ENCODE data around the gene MED26. TPM values are rescaled to one million over a fixed set of nuclear protein-coding genes. Genes with fewer than 3 reads are reported as not detected.

Gene MED26
- total RNA-seq, 1 donor from 2014 or later: 11.3 TPM

- no peak overlapping the region for H3K4me3 ChIP-seq
- TF ChIP-seq CTCF (IDR thresholded peaks at IDR 0.05) (no peak), POLR2AphosphoS5 (IDR thresholded peaks at IDR 0.05; ENCODE audit: insufficient read depth in 1 of 2, low read depth in 1 of 2) (no peak), POLR2A (IDR thresholded peaks at IDR 0.05) (no peak)
- H3K27ac ChIP-seq: no peak overlapping the region
- H3K4me1 ChIP-seq: peaks cover 56% of the 10 kb centered on the region
- DNase-seq (ENCODE audit: extremely low spot score in 2 of 2): no peak
- no peaks in the 10 kb centered on the region for H3K9me3 ChIP-seq
- no peaks in the 10 kb centered on the region for H3K27me3 ChIP-seq
- intact Hi-C loops (cut with DNase I): no loop called here
- H3K36me3 ChIP-seq: no peaks in the 10 kb centered on the region
Measured at GRCh38 chr19:16623576-16623975, 4.4 kb downstream of the MED26 start.

GRCh38 chr19:16623066-16623465 lies 4.9 kb downstream of the MED26 start:
- TF ChIP-seq POLR2AphosphoS5 (IDR thresholded peaks at IDR 0.05; ENCODE audit: insufficient read depth in 1 of 2, low read depth in 1 of 2) (no peak), CTCF (IDR thresholded peaks at IDR 0.05) (no peak), POLR2A (IDR thresholded peaks at IDR 0.05) (no peak)
- intact Hi-C loops (cut with DNase I): no loop called here
- Histone ChIP-seq H3K27me3 (no peaks in the 10 kb centered on the region), H3K9me3 (no peaks in the 10 kb centered on the region), H3K4me1 (peaks cover 56% of the 10 kb centered on the region), H3K36me3 (no peaks in the 10 kb centered on the region), H3K4me3 (no peak overlapping the region), H3K27ac (no peak overlapping the region)
- DNase-seq (ENCODE audit: extremely low spot score in 2 of 2): no peak

- H3K9me3 ChIP-seq: no peaks in the 10 kb centered on the region
- TF ChIP-seq POLR2AphosphoS5 (IDR thresholded peaks at IDR 0.05; ENCODE audit: insufficient read depth in 1 of 2, low read depth in 1 of 2) (no peak), POLR2A (IDR thresholded peaks at IDR 0.05) (no peak), CTCF (IDR thresholded peaks at IDR 0.05) (no peak)
- H3K36me3 ChIP-seq: no peaks in the 10 kb centered on the region
- DNase-seq (ENCODE audit: extremely low spot score in 2 of 2): no peak
- intact Hi-C loops (cut with DNase I): no loop called here
- H3K27me3 ChIP-seq: no peaks in the 10 kb centered on the region
- H3K4me1 ChIP-seq: peaks cover 57% of the 10 kb centered on the region
- H3K27ac ChIP-seq: no peak overlapping the region
- H3K4me3 ChIP-seq: no peak overlapping the region
Measured at GRCh38 chr19:16621165-16621800, 6.7 kb downstream of the MED26 start.

GRCh38 chr19:16620584-16620983 lies 7.4 kb downstream of the MED26 start:
- intact Hi-C loops (cut with DNase I): no loop called here
- H3K4me1 ChIP-seq: peaks cover 55% of the 10 kb centered on the region

More at GRCh38 chr19:16620584-16620983, 7.4 kb downstream of the MED26 start:
- no peaks in the 10 kb centered on the region for H3K36me3 ChIP-seq
- no peak overlapping the region for H3K4me3 ChIP-seq
- no peak overlapping the region for H3K27ac ChIP-seq
- TF ChIP-seq POLR2A (IDR thresholded peaks at IDR 0.05): no peak
- no peak for TF ChIP-seq POLR2AphosphoS5 (IDR thresholded peaks at IDR 0.05; ENCODE audit: insufficient read depth in 1 of 2, low read depth in 1 of 2)
- TF ChIP-seq CTCF (IDR thresholded peaks at IDR 0.05): no peak
- no peaks in the 10 kb centered on the region for H3K27me3 ChIP-seq
- H3K9me3 ChIP-seq: no peaks in the 10 kb centered on the region
- no peak for DNase-seq (ENCODE audit: extremely low spot score in 2 of 2)

All from vagina (tissue), 2 donors.